ENCODE measurements around the gene FAM200B.

Gene FAM200B

GRCh38 chr4:15657366-15657765 lies 24.3 kb upstream of the FAM200B start:
- H3K4me3 Mint-ChIP-seq, result peak overlapping the region; percentile 56
- peaks cover 2% of the 10 kb centered on the region for H3K36me3 Mint-ChIP-seq (ENCODE audit: low read depth)
- no peak overlapping the region for H3K27ac Mint-ChIP-seq
- no peaks in the 10 kb centered on the region for H3K9me3 Mint-ChIP-seq
- peaks cover 26% of the 10 kb centered on the region for H3K4me1 Mint-ChIP-seq (ENCODE audit: low read depth)
- H3K27me3 Mint-ChIP-seq (ENCODE audit: low read depth), result no peaks in the 10 kb centered on the region

GRCh38 chr4:15658136-15658770 lies 23.4 kb upstream of the FAM200B start:
- Mint-ChIP-seq H3K9me3 (no peaks in the 10 kb centered on the region), H3K4me1 (ENCODE audit: low read depth) (peaks cover 18% of the 10 kb centered on the region)

GRCh38 chr4:15658781-15659180 lies 22.8 kb upstream of the FAM200B start:
- Mint-ChIP-seq H3K27me3 (ENCODE audit: low read depth) (no peaks in the 10 kb centered on the region), H3K9me3 (no peaks in the 10 kb centered on the region), H3K4me3 (no peak overlapping the region), H3K27ac (no peak overlapping the region), H3K4me1 (ENCODE audit: low read depth) (peaks cover 13% of the 10 kb centered on the region), H3K36me3 (ENCODE audit: low read depth) (peaks cover 2% of the 10 kb centered on the region)

More at GRCh38 chr4:15658136-15658770, 23.4 kb upstream of the FAM200B start:
- no peak overlapping the region for H3K4me3 Mint-ChIP-seq
- H3K27ac Mint-ChIP-seq, result no peak overlapping the region
- H3K36me3 Mint-ChIP-seq (ENCODE audit: low read depth), result peaks cover 2% of the 10 kb centered on the region
- H3K27me3 Mint-ChIP-seq (ENCODE audit: low read depth), result no peaks in the 10 kb centered on the region

- no peaks in the 10 kb centered on the region for H3K9me3 Mint-ChIP-seq
- no peak overlapping the region for H3K27ac Mint-ChIP-seq
- H3K4me3 Mint-ChIP-seq, result no peak overlapping the region
- no peaks in the 10 kb centered on the region for H3K27me3 Mint-ChIP-seq (ENCODE audit: low read depth)
- H3K4me1 Mint-ChIP-seq (ENCODE audit: low read depth), result peaks cover 8% of the 10 kb centered on the region
- H3K36me3 Mint-ChIP-seq (ENCODE audit: low read depth), result no peaks in the 10 kb centered on the region
Observed at GRCh38 chr4:15659768-15660570, 21.7 kb upstream of the FAM200B start.

- H3K27me3 Mint-ChIP-seq (ENCODE audit: low read depth), result no peaks in the 10 kb centered on the region
- peaks cover 11% of the 10 kb centered on the region for H3K36me3 Mint-ChIP-seq (ENCODE audit: low read depth)
- no peak overlapping the region for H3K27ac Mint-ChIP-seq
- no peaks in the 10 kb centered on the region for H3K9me3 Mint-ChIP-seq
- H3K4me3 Mint-ChIP-seq, result no peak overlapping the region
- H3K4me1 Mint-ChIP-seq (ENCODE audit: low read depth), result peaks cover 15% of the 10 kb centered on the region
Observed at GRCh38 chr4:15665753-15666365, 15.8 kb upstream of the FAM200B start.

GRCh38 chr4:15667006-15667405 lies 14.6 kb upstream of the FAM200B start:
- H3K27me3 Mint-ChIP-seq (ENCODE audit: low read depth), result no peaks in the 10 kb centered on the region
- H3K36me3 Mint-ChIP-seq (ENCODE audit: low read depth), result peaks cover 18% of the 10 kb centered on the region
- H3K27ac Mint-ChIP-seq, result no peak overlapping the region
- no peaks in the 10 kb centered on the region for H3K9me3 Mint-ChIP-seq
- no peak overlapping the region for H3K4me3 Mint-ChIP-seq
- peaks cover 20% of the 10 kb centered on the region for H3K4me1 Mint-ChIP-seq (ENCODE audit: low read depth)

GRCh38 chr4:15668566-15669435 lies 12.8 kb upstream of the FAM200B start:
- H3K4me3 Mint-ChIP-seq, result no peak overlapping the region
- H3K9me3 Mint-ChIP-seq, result no peaks in the 10 kb centered on the region
- H3K27ac Mint-ChIP-seq, result no peak overlapping the region
- H3K4me1 Mint-ChIP-seq (ENCODE audit: low read depth), result peaks cover 20% of the 10 kb centered on the region
- peaks cover 18% of the 10 kb centered on the region for H3K36me3 Mint-ChIP-seq (ENCODE audit: low read depth)
- no peaks in the 10 kb centered on the region for H3K27me3 Mint-ChIP-seq (ENCODE audit: low read depth)

- Mint-ChIP-seq H3K36me3 (ENCODE audit: low read depth) (peaks cover 22% of the 10 kb centered on the region), H3K4me1 (ENCODE audit: low read depth) (peaks cover 22% of the 10 kb centered on the region), H3K27me3 (ENCODE audit: low read depth) (no peaks in the 10 kb centered on the region), H3K4me3 (no peak overlapping the region), H3K9me3 (no peaks in the 10 kb centered on the region), H3K27ac (no peak overlapping the region)
Observed at GRCh38 chr4:15670576-15670975, 11.1 kb upstream of the FAM200B start.

- Mint-ChIP-seq H3K36me3 (ENCODE audit: low read depth) (peaks cover 14% of the 10 kb centered on the region), H3K27ac (no peak overlapping the region), H3K4me1 (ENCODE audit: low read depth) (peaks cover 10% of the 10 kb centered on the region), H3K9me3 (no peaks in the 10 kb centered on the region), H3K27me3 (ENCODE audit: low read depth) (no peaks in the 10 kb centered on the region), H3K4me3 (no peak overlapping the region)
Observed at GRCh38 chr4:15672101-15672500, 9.5 kb upstream of the FAM200B start.

GRCh38 chr4:15673337-15673736 lies 8.3 kb upstream of the FAM200B start:
- H3K4me3 Mint-ChIP-seq, result no peak overlapping the region
- no peaks in the 10 kb centered on the region for H3K27me3 Mint-ChIP-seq (ENCODE audit: low read depth)
- peaks cover 14% of the 10 kb centered on the region for H3K36me3 Mint-ChIP-seq (ENCODE audit: low read depth)
- H3K27ac Mint-ChIP-seq, result no peak overlapping the region
- H3K4me1 Mint-ChIP-seq (ENCODE audit: low read depth), result peaks cover 14% of the 10 kb centered on the region
- no peaks in the 10 kb centered on the region for H3K9me3 Mint-ChIP-seq

- Mint-ChIP-seq H3K36me3 (ENCODE audit: low read depth) (peaks cover 14% of the 10 kb centered on the region), H3K4me1 (ENCODE audit: low read depth) (peaks cover 12% of the 10 kb centered on the region), H3K4me3 (no peak overlapping the region), H3K27me3 (ENCODE audit: low read depth) (no peaks in the 10 kb centered on the region), H3K27ac (no peak overlapping the region), H3K9me3 (no peaks in the 10 kb centered on the region)
Observed at GRCh38 chr4:15674046-15674445, 7.6 kb upstream of the FAM200B start.

GRCh38 chr4:15674926-15675325 lies 6.7 kb upstream of the FAM200B start:
- H3K36me3 Mint-ChIP-seq (ENCODE audit: low read depth), result peaks cover 17% of the 10 kb centered on the region
- no peaks in the 10 kb centered on the region for H3K27me3 Mint-ChIP-seq (ENCODE audit: low read depth)
- H3K27ac Mint-ChIP-seq, result no peak overlapping the region
- no peaks in the 10 kb centered on the region for H3K9me3 Mint-ChIP-seq
- H3K4me3 Mint-ChIP-seq, result no peak overlapping the region
- peaks cover 16% of the 10 kb centered on the region for H3K4me1 Mint-ChIP-seq (ENCODE audit: low read depth)

- peaks cover 15% of the 10 kb centered on the region for H3K36me3 Mint-ChIP-seq (ENCODE audit: low read depth)
- no peak overlapping the region for H3K4me3 Mint-ChIP-seq
- no peak overlapping the region for H3K27ac Mint-ChIP-seq
- no peaks in the 10 kb centered on the region for H3K27me3 Mint-ChIP-seq (ENCODE audit: low read depth)
- H3K9me3 Mint-ChIP-seq, result no peaks in the 10 kb centered on the region
- peaks cover 19% of the 10 kb centered on the region for H3K4me1 Mint-ChIP-seq (ENCODE audit: low read depth)
Observed at GRCh38 chr4:15675356-15675755, 6.3 kb upstream of the FAM200B start.

GRCh38 chr4:15676039-15676438 lies 5.6 kb upstream of the FAM200B start:
- H3K9me3 Mint-ChIP-seq, result no peaks in the 10 kb centered on the region
- H3K36me3 Mint-ChIP-seq (ENCODE audit: low read depth), result peaks cover 15% of the 10 kb centered on the region
- no peaks in the 10 kb centered on the region for H3K27me3 Mint-ChIP-seq (ENCODE audit: low read depth)
- peaks cover 19% of the 10 kb centered on the region for H3K4me1 Mint-ChIP-seq (ENCODE audit: low read depth)
- H3K4me3 Mint-ChIP-seq, result no peak overlapping the region
- no peak overlapping the region for H3K27ac Mint-ChIP-seq

Measured in T-helper 1 cell treated with Interleukin-12 subunit alpha and Interleukin-12 subunit beta and Interleukin-4 antibody, amounts not matched to agents 30 μg/mL and 1 μg/mL, for 36 hours (primary cell).